CD4-positive, alpha-beta T cell treated with Interleukin-17A for 4 hours (primary cell): ENCODE results near the gene LIN37.
"Not testable (repeated sequence)": the region's sequence is repeated elsewhere in the genome, so short reads cannot be mapped to it uniquely, and the experiment has no call there.

Experiments used
- DNase-seq: peaks from one replicate; pipeline ENCODE4 v3.0.0-alpha.2; 2020; ENCODE audit warnings: mixed read lengths

Gene LIN37

GRCh38 chr19:35720163-35720524 is 28.2 kb upstream of the LIN37 start:
- no peak for DNase-seq

- DNase-seq: no peak
Measured at GRCh38 chr19:35720648-35721047, 27.7 kb upstream of the LIN37 start.

- DNase-seq: no peak
Measured at GRCh38 chr19:35721374-35721773, 27.0 kb upstream of the LIN37 start.

- no peak for DNase-seq
Measured at GRCh38 chr19:35722461-35722860, 25.9 kb upstream of the LIN37 start.

- DNase-seq: no peak
Measured at GRCh38 chr19:35722897-35723296, 25.5 kb upstream of the LIN37 start.

- no peak for DNase-seq
Measured at GRCh38 chr19:35723671-35724070, 24.7 kb upstream of the LIN37 start.

GRCh38 chr19:35724132-35724531 is 24.2 kb upstream of the LIN37 start:
- not testable (repeated sequence) for DNase-seq

- no peak for DNase-seq
Measured at GRCh38 chr19:35724560-35724959, 23.8 kb upstream of the LIN37 start.

- no peak for DNase-seq
Measured at GRCh38 chr19:35725216-35725861, 23.0 kb upstream of the LIN37 start.

GRCh38 chr19:35727053-35727955 is 21.1 kb upstream of the LIN37 start:
- no peak for DNase-seq

- DNase-seq: no peak
Measured at GRCh38 chr19:35727956-35728706, 20.2 kb upstream of the LIN37 start.

- no peak for DNase-seq
Measured at GRCh38 chr19:35729021-35729420, 19.4 kb upstream of the LIN37 start.

GRCh38 chr19:35729763-35730162 is 18.6 kb upstream of the LIN37 start:
- DNase-seq: no peak

GRCh38 chr19:35730326-35730725 is 18.1 kb upstream of the LIN37 start:
- no peak for DNase-seq

GRCh38 chr19:35731353-35731752 is 17.0 kb upstream of the LIN37 start:
- DNase-seq: no peak

GRCh38 chr19:35731779-35732405 is 16.5 kb upstream of the LIN37 start:
- no peak for DNase-seq

- no peak for DNase-seq
Measured at GRCh38 chr19:35732540-35733179, 15.7 kb upstream of the LIN37 start.

- no peak for DNase-seq
Measured at GRCh38 chr19:35733180-35734125, 14.9 kb upstream of the LIN37 start.

- no peak for DNase-seq
Measured at GRCh38 chr19:35734273-35734672, 14.1 kb upstream of the LIN37 start.

- DNase-seq: no peak
Measured at GRCh38 chr19:35734889-35735288, 13.5 kb upstream of the LIN37 start.
